GM12878 (cell line): Measurements from ENCODE around the gene CCL16. TPM values are rescaled to one million over a fixed set of nuclear protein-coding genes. Genes with fewer than 3 reads are reported as not detected.

Experiments
- ATAC-seq: fragments of 200-7000 bp; cut with Tn5 transposase; 3 replicates; pipeline ENCODE4 v1.9.1; 2020; ENCODE audit warnings: mild to moderate bottlenecking, moderate library complexity
- BruUV-seq: library from RNA; stranded (reverse); fragments of 400-500 nt; replicated peaks from 2 replicates; lab custom pipeline; 2021; lab: Mats Ljungman, UMichigan
- CTCF ChIA-PET: fragments of 300-600 bp; sonication (Branson Sonifier 250); formaldehyde crosslinking; extraction: SDS; loops from one replicate; lab custom pipeline; 2021; ENCODE audit warnings: inconsistent platforms; lab: Yijun Ruan, JAX
- POLR2A ChIA-PET: fragments of 350-600 bp; formaldehyde crosslinking; extraction: SDS; loops from one replicate; lab custom pipeline; 2021; ENCODE audit warnings: inconsistent platforms; lab: Charles Lee
- RAD21 ChIA-PET: fragments of 300-600 bp; sonication (Branson Sonifier 250); formaldehyde crosslinking; loops from one replicate; lab custom pipeline; 2023; ENCODE audit warnings: antibody characterized with exemption; ENCODE audit not compliant: unreplicated experiment; lab: Charles Lee
- SMC1A ChIA-PET: fragments of 300-600 bp; sonication (Branson Sonifier 250); formaldehyde crosslinking; loops from one replicate; lab custom pipeline; 2023; ENCODE audit not compliant: unreplicated experiment, uncharacterized antibody; lab: Charles Lee
- DNase-seq: peaks from one replicate; pipeline ENCODE4 v3.0.0-alpha.2; 2011; ENCODE audit warnings: low read depth, low spot score
- FAIRE-seq: peaks from 3 replicates; lab custom pipeline; 2011; peaks lifted over from hg19 to GRCh38; lab: Jason Lieb, UNC
- H2AFZ ChIP-seq: 2 replicates; pipeline ENCODE4 v1.6.0; 2011; ENCODE audit warnings: low read depth, low read length, control low read depth; ENCODE audit not compliant: control insufficient read depth
- H3K27ac ChIP-seq: 2 replicates; pipeline ENCODE4 v1.5.1; 2011; ENCODE audit warnings: control low read depth; ENCODE audit not compliant: control insufficient read depth, insufficient read depth
- H3K27me3 ChIP-seq, 2 experiments: replicated peaks in 1 of 2; 2 replicates each; pipeline versions ENCODE4 v1.6.0 to v1.6.1; 2011; ENCODE audit warnings: low read length in 1 of 2; ENCODE audit not compliant: control insufficient read depth in 2 of 2, insufficient read depth in 2 of 2
- H3K36me3 ChIP-seq, 2 experiments: 2 replicates each; pipeline ENCODE4 v1.5.1; 2011; ENCODE audit warnings: low read length in 1 of 2; ENCODE audit not compliant: control insufficient read depth in 2 of 2, insufficient read depth in 2 of 2
- H3K4me1 ChIP-seq: 2 replicates; pipeline ENCODE4 v1.6.1; 2011; ENCODE audit warnings: mild to moderate bottlenecking, low read length, moderate library complexity, mixed read lengths; ENCODE audit not compliant: control insufficient read depth, insufficient read depth
- H3K4me2 ChIP-seq: 2 replicates; pipeline ENCODE4 v1.6.0; 2011; ENCODE audit warnings: control low read depth; ENCODE audit not compliant: control insufficient read depth, insufficient read depth
- H3K4me3 ChIP-seq: fragments of 200-600 bp; sonication (generic); 2 replicates; pipeline ENCODE4 v1.5.1; 2016
- H3K79me2 ChIP-seq: 2 replicates; pipeline ENCODE4 v1.6.0; 2011; ENCODE audit warnings: low read length; ENCODE audit not compliant: control insufficient read depth, insufficient read depth
- H3K9ac ChIP-seq: 2 replicates; pipeline ENCODE4 v1.8.0; 2011; ENCODE audit warnings: low read length, control low read depth, mixed read lengths; ENCODE audit not compliant: control insufficient read depth, insufficient read depth
- H3K9me3 ChIP-seq: replicated peaks from 3 replicates; pipeline ENCODE4 v1.5.1; 2011; ENCODE audit warnings: mild to moderate bottlenecking, low read length; ENCODE audit not compliant: control insufficient read depth, insufficient read depth
- H4K20me1 ChIP-seq: 2 replicates; pipeline ENCODE4 v1.6.0; 2011; ENCODE audit not compliant: control insufficient read depth, insufficient read depth
- ASH2L ChIP-seq: fragments of 300-600, 200-600 bp; sonication (generic); IDR thresholded peaks from 2 replicates; pipeline ENCODE4 v1.6.1; 2017; ENCODE audit warnings: low read depth, mild to moderate bottlenecking, borderline replicate concordance
- BCL11A ChIP-seq: IDR thresholded peaks from 2 replicates; pipeline ENCODE4 v1.6.1; 2011; ENCODE audit warnings: low read depth, low read length
- DPF2 ChIP-seq: fragments of 450-650 bp; IDR thresholded peaks from 2 replicates; pipeline ENCODE4 v1.6.1; 2017; ENCODE audit warnings: mild to moderate bottlenecking
- KAT2A ChIP-seq: conservative IDR thresholded peaks from 2 replicates; pipeline ENCODE4 v1.6.1; 2011; ENCODE audit warnings: low read depth, low read length; ENCODE audit not compliant: control insufficient read depth
- MYC ChIP-seq: IDR thresholded peaks from 2 replicates; pipeline ENCODE4 v1.6.1; 2011; ENCODE audit warnings: mild to moderate bottlenecking, low read length, moderate library complexity, inconsistent platforms; ENCODE audit not compliant: insufficient read depth, insufficient replicate concordance, insufficient read length, severe bottlenecking
- SMAD1 ChIP-seq: fragments of 450-650 bp; IDR thresholded peaks from 2 replicates; pipeline ENCODE4 v1.6.1; 2018; ENCODE audit warnings: mild to moderate bottlenecking, low read depth; ENCODE audit not compliant: partially characterized antibody
- WGBS: methylation state at CpG from one replicate; pipeline ENCODE4 v1.1.6; 2016; ENCODE audit warnings: low lambda C conversion rate; ENCODE audit not compliant: insufficient replicate concordance, insufficient coverage; ENCODE audit errors: missing lambda C conversion rate; 5-methylcytosine and 5-hydroxymethylcytosine counted together
- in situ Hi-C: fragments of 300-500 bp; cut with MboI; formaldehyde crosslinking; loops from 9 replicates; pipeline ENCODE4 v1.14.3; 2018; ENCODE audit warnings: mixed read lengths
- intact Hi-C: fragments of 100-400 bp; cut with micrococcal nuclease; formaldehyde crosslinking; loops from one replicate; pipeline ENCODE4 v1.14.2; 2022; ENCODE audit not compliant: unreplicated experiment
- polyA plus RNA-seq, 11 experiments: library from polyadenylated mRNA; depleted of rRNA in 4 of 11; unstranded in 6 of 11; stranded (reverse) in 5 of 11; fragments of >200 nt; fragmentation: Nextera tagmentation in 4 of 11; fragmentation: Illumina TruSeq in 1 of 11; extraction: Ambion mirVana in 4 of 11; extraction: Trizol in 1 of 11; gene quantifications; 1 replicate in 1 of 11; 2 replicates in 10 of 11; pipeline versions ENCODE4 v1.2.1 to v1.2.3, GENCODE V29; 2011 to 2016; ENCODE audit warnings: inconsistent platforms in 2 of 11, missing spikeins in 2 of 11, low read depth in 1 of 11
- total RNA-seq, 4 experiments: library from RNA; depleted of rRNA in 3 of 4; stranded (reverse); fragments of >200 nt in 3 of 4; fragmentation: Illumina TruSeq in 1 of 4; extraction: Trizol in 1 of 4; gene quantifications; 2 replicates each; pipeline versions ENCODE4 v1.2.1 to v1.2.3, GENCODE V29; 2013 to 2021
- TF ChIP-seq, protein P1 (sequence below): fragments of 150-350 bp; IDR thresholded peaks from 2 replicates; pipeline ENCODE4 v1.6.1; 2014; ENCODE audit warnings: mild to moderate bottlenecking, low read depth, low read length
- TF ChIP-seq, protein P2 (sequence below): fragments of 450-650 bp; IDR thresholded peaks from 2 replicates; pipeline ENCODE4 v1.6.1; 2016; ENCODE audit warnings: mild to moderate bottlenecking, moderate library complexity, borderline replicate concordance
- TF ChIP-seq, protein P3 (sequence below): fragments of 450-650 bp; IDR thresholded peaks from 2 replicates; pipeline ENCODE4 v1.6.1; 2017; ENCODE audit warnings: mild to moderate bottlenecking, moderate library complexity
- TF ChIP-seq, protein P4 (sequence below): IDR thresholded peaks from 2 replicates; pipeline ENCODE4 v1.6.1; 2012; ENCODE audit warnings: mild to moderate bottlenecking, low read depth, low read length

CCL16 gene
- total and polyA plus RNA-seq, 10 of the 15 experiments (the other 5 are each of a cell fraction or from before 2014, with no cell fraction given): not detected

DNA sequence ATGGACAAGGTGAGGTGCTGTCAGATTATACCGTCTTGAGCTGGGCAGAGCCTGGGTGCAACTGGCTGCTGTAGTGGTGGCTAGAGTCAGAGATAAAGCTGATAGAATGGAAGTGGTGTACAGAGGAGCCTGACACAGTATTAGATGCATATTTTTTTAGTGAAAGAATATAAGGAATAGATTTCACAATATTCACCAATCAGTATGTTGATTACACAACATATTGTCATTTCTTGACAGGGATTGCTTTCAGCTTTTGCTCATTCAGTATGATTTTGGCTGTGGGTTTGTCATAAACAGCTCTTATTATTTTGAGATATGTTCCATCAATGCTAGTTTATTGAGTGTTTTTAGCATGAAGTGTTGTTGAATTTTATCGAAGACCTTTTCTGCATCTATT lies 38.1 kb upstream of the CCL16 start:
- Histone ChIP-seq H3K4me1 (no peaks in the 10 kb centered on the region), H3K27ac (no peak overlapping the region), H3K9ac (no peak overlapping the region), H2AFZ (no peak overlapping the region), H3K4me2 (no peak overlapping the region), H4K20me1 (no peaks in the 10 kb centered on the region), H3K36me3 (no peaks in the 10 kb centered on the region), H3K79me2 (no peaks in the 10 kb centered on the region), H3K4me3 (no peak overlapping the region), H3K9me3 (no peaks in the 10 kb centered on the region; the same call in 2 of the 3 replicates), H3K27me3 (no peaks in the 10 kb centered on the region; a peak in 1 of 4 replicates)
- ChIA-PET CTCF (interaction anchor here (0.7 to 1.8 kb wide), 5 partner anchors 8 to 53 kb away, joined by 3 to 5 read pairs (median 3); no protein-coding TSS in a partner anchor), POLR2A (no interaction called here), SMC1A (interaction anchor here (1.4 to 2.0 kb wide), 2 partner anchors 42 to 50 kb away, joined by 3 to 6 read pairs; no protein-coding TSS in a partner anchor), RAD21 (no interaction called here)
- 89% methylated on average over 2 of the region's 2 CpGs for WGBS
- BruUV-seq: no TSS peak
- DNase-seq: no peak
- in situ Hi-C loops: no loop called here
- no peak for FAIRE-seq
- intact Hi-C loops: no loop called here
- no peak for ATAC-seq
- TF ChIP-seq, protein P1, sequence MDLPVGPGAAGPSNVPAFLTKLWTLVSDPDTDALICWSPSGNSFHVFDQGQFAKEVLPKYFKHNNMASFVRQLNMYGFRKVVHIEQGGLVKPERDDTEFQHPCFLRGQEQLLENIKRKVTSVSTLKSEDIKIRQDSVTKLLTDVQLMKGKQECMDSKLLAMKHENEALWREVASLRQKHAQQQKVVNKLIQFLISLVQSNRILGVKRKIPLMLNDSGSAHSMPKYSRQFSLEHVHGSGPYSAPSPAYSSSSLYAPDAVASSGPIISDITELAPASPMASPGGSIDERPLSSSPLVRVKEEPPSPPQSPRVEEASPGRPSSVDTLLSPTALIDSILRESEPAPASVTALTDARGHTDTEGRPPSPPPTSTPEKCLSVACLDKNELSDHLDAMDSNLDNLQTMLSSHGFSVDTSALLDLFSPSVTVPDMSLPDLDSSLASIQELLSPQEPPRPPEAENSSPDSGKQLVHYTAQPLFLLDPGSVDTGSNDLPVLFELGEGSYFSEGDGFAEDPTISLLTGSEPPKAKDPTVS: no peak
- TF ChIP-seq, protein P2, sequence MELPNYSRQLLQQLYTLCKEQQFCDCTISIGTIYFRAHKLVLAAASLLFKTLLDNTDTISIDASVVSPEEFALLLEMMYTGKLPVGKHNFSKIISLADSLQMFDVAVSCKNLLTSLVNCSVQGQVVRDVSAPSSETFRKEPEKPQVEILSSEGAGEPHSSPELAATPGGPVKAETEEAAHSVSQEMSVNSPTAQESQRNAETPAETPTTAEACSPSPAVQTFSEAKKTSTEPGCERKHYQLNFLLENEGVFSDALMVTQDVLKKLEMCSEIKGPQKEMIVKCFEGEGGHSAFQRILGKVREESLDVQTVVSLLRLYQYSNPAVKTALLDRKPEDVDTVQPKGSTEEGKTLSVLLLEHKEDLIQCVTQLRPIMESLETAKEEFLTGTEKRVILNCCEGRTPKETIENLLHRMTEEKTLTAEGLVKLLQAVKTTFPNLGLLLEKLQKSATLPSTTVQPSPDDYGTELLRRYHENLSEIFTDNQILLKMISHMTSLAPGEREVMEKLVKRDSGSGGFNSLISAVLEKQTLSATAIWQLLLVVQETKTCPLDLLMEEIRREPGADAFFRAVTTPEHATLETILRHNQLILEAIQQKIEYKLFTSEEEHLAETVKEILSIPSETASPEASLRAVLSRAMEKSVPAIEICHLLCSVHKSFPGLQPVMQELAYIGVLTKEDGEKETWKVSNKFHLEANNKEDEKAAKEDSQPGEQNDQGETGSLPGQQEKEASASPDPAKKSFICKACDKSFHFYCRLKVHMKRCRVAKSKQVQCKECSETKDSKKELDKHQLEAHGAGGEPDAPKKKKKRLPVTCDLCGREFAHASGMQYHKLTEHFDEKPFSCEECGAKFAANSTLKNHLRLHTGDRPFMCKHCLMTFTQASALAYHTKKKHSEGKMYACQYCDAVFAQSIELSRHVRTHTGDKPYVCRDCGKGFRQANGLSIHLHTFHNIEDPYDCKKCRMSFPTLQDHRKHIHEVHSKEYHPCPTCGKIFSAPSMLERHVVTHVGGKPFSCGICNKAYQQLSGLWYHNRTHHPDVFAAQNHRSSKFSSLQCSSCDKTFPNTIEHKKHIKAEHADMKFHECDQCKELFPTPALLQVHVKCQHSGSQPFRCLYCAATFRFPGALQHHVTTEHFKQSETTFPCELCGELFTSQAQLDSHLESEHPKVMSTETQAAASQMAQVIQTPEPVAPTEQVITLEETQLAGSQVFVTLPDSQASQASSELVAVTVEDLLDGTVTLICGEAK: no peak
- TF ChIP-seq, protein P3, sequence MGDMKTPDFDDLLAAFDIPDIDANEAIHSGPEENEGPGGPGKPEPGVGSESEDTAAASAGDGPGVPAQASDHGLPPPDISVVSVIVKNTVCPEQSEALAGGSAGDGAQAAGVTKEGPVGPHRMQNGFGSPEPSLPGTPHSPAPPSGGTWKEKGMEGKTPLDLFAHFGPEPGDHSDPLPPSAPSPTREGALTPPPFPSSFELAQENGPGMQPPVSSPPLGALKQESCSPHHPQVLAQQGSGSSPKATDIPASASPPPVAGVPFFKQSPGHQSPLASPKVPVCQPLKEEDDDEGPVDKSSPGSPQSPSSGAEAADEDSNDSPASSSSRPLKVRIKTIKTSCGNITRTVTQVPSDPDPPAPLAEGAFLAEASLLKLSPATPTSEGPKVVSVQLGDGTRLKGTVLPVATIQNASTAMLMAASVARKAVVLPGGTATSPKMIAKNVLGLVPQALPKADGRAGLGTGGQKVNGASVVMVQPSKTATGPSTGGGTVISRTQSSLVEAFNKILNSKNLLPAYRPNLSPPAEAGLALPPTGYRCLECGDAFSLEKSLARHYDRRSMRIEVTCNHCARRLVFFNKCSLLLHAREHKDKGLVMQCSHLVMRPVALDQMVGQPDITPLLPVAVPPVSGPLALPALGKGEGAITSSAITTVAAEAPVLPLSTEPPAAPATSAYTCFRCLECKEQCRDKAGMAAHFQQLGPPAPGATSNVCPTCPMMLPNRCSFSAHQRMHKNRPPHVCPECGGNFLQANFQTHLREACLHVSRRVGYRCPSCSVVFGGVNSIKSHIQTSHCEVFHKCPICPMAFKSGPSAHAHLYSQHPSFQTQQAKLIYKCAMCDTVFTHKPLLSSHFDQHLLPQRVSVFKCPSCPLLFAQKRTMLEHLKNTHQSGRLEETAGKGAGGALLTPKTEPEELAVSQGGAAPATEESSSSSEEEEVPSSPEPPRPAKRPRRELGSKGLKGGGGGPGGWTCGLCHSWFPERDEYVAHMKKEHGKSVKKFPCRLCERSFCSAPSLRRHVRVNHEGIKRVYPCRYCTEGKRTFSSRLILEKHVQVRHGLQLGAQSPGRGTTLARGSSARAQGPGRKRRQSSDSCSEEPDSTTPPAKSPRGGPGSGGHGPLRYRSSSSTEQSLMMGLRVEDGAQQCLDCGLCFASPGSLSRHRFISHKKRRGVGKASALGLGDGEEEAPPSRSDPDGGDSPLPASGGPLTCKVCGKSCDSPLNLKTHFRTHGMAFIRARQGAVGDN: no peak
- TF ChIP-seq, protein P4, sequence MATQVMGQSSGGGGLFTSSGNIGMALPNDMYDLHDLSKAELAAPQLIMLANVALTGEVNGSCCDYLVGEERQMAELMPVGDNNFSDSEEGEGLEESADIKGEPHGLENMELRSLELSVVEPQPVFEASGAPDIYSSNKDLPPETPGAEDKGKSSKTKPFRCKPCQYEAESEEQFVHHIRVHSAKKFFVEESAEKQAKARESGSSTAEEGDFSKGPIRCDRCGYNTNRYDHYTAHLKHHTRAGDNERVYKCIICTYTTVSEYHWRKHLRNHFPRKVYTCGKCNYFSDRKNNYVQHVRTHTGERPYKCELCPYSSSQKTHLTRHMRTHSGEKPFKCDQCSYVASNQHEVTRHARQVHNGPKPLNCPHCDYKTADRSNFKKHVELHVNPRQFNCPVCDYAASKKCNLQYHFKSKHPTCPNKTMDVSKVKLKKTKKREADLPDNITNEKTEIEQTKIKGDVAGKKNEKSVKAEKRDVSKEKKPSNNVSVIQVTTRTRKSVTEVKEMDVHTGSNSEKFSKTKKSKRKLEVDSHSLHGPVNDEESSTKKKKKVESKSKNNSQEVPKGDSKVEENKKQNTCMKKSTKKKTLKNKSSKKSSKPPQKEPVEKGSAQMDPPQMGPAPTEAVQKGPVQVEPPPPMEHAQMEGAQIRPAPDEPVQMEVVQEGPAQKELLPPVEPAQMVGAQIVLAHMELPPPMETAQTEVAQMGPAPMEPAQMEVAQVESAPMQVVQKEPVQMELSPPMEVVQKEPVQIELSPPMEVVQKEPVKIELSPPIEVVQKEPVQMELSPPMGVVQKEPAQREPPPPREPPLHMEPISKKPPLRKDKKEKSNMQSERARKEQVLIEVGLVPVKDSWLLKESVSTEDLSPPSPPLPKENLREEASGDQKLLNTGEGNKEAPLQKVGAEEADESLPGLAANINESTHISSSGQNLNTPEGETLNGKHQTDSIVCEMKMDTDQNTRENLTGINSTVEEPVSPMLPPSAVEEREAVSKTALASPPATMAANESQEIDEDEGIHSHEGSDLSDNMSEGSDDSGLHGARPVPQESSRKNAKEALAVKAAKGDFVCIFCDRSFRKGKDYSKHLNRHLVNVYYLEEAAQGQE: no peak
- no peak for TF ChIP-seq MYC
- no peak for TF ChIP-seq DPF2
- no peak for TF ChIP-seq KAT2A
- no peak for TF ChIP-seq BCL11A
- TF ChIP-seq ASH2L: no peak
- no peak for TF ChIP-seq SMAD1
